Esophagus muscularis mucosa (tissue), 4 donors: Measurements from ENCODE around the gene SDK1. TPM values are rescaled to one million over a fixed set of nuclear protein-coding genes. Genes with fewer than 3 reads are reported as not detected.

Source experiments
- DNase-seq: peaks from one replicate; pipeline ENCODE4 v3.0.0-alpha.2; 2017; ENCODE audit errors: extremely low spot score
- H3K27ac ChIP-seq, 4 donors: fragments of 200-600 bp; sonication (generic); replicated peaks in 1 of 4; 1 replicate in 3 of 4; 2 replicates in 1 of 4; pipeline ENCODE4 v1.5.1; 2016 to 2019; ENCODE audit warnings: mild to moderate bottlenecking in 1 of 4
- H3K27me3 ChIP-seq, 4 donors: fragments of 200-600 bp; sonication (generic); one replicate each; pipeline versions ENCODE4 v1.5.1 to v1.6.0; 2016 to 2019
- H3K36me3 ChIP-seq, 4 donors: fragments of 200-600 bp; sonication (generic); one replicate each; pipeline ENCODE4 v1.5.1; 2016 to 2019
- H3K4me1 ChIP-seq, 4 donors: fragments of 200-600 bp; sonication (generic); one replicate each; pipeline ENCODE4 v1.5.1; 2016 to 2019
- H3K4me3 ChIP-seq, 4 donors: fragments of 200-600 bp; sonication (generic); 1 replicate in 2 of 4; 2 replicates in 2 of 4; pipeline ENCODE4 v1.5.1; 2016 to 2019; ENCODE audit warnings: mild to moderate bottlenecking in 4 of 4, moderate library complexity in 1 of 4
- H3K9me3 ChIP-seq, 4 donors: fragments of 200-600 bp; sonication (generic); 1 replicate in 3 of 4; 2 replicates in 1 of 4; pipeline ENCODE4 v1.5.1; 2016 to 2019
- CTCF ChIP-seq, 3 experiments: fragments of 200-600 bp in 2 of 3; fragments of 450-650 bp in 1 of 3; sonication (generic) in 2 of 3; IDR thresholded peaks; one replicate each; pipeline ENCODE4 v1.5.1; 2017 to 2019; ENCODE audit warnings: antibody characterized with exemption in 3 of 3, mild to moderate bottlenecking in 2 of 3, moderate library complexity in 1 of 3
- EP300 ChIP-seq: sonication (generic); formaldehyde crosslinking; IDR thresholded peaks from one replicate; pipeline ENCODE4 v1.6.1; 2017; ENCODE audit warnings: antibody characterized with exemption
- POLR2A ChIP-seq: fragments of 450-650 bp; IDR thresholded peaks from one replicate; pipeline ENCODE4 v1.6.1; 2017; ENCODE audit warnings: antibody characterized with exemption, moderate library complexity, mild to moderate bottlenecking, low read depth
- POLR2AphosphoS5 ChIP-seq, 2 donors: sonication (generic); formaldehyde crosslinking; IDR thresholded peaks; one replicate each; pipeline ENCODE4 v1.6.1; 2017; ENCODE audit warnings: antibody characterized with exemption in 2 of 2
- WGBS: methylation state at CpG from one replicate; pipeline ENCODE4 v1.1.5; 2018; 5-methylcytosine and 5-hydroxymethylcytosine counted together
- intact Hi-C: fragments of 100-400 bp; cut with DNase I; formaldehyde crosslinking; loops from one replicate; pipeline ENCODE4 v1.15.1; 2023
- total RNA-seq, 4 donors: library from RNA; depleted of rRNA; stranded (reverse); fragments of >200 nt; gene quantifications; one replicate each; pipeline versions ENCODE4 v1.1.0 to v1.2.1, GENCODE V29; 2016

The SDK1 gene
- total RNA-seq, 4 donors from 2014 or later = 7.8 to 18.6 (median 12.0) TPM

GRCh38 chr7:4037308-4037707, 736.3 kb downstream of the SDK1 start:
- Histone ChIP-seq H3K27me3 (no peaks in the 10 kb centered on the region), H3K36me3 (no peaks in the 10 kb centered on the region), H3K27ac (no peak overlapping the region), H3K4me1 (no peaks in the 10 kb centered on the region), H3K9me3 (no peaks in the 10 kb centered on the region), H3K4me3 (no peak overlapping the region)
- no peak for TF ChIP-seq POLR2AphosphoS5 (IDR thresholded peaks at IDR 0.05)
- TF ChIP-seq CTCF (IDR thresholded peaks at IDR 0.05) = no peak
- TF ChIP-seq POLR2A = no peak
- TF ChIP-seq EP300 = no peak
- 100% methylated on average over 4 of the region's 4 CpGs for WGBS
- intact Hi-C loops = no loop called here
- DNase-seq = peak; percentile 42

GRCh38 chr7:4037877-4038276, 736.8 kb downstream of the SDK1 start:
- Histone ChIP-seq H3K9me3 (no peaks in the 10 kb centered on the region), H3K27me3 (no peaks in the 10 kb centered on the region), H3K4me3 (no peak overlapping the region), H3K36me3 (no peaks in the 10 kb centered on the region), H3K4me1 (no peaks in the 10 kb centered on the region), H3K27ac (no peak overlapping the region)
- WGBS = 75% methylated on average over 4 of the region's 4 CpGs
- peak; percentile 53 for DNase-seq
- TF ChIP-seq CTCF (IDR thresholded peaks at IDR 0.05) (no peak), EP300 (no peak), POLR2A (no peak), POLR2AphosphoS5 (IDR thresholded peaks at IDR 0.05) (no peak)
- intact Hi-C loops = no loop called here

DNA sequence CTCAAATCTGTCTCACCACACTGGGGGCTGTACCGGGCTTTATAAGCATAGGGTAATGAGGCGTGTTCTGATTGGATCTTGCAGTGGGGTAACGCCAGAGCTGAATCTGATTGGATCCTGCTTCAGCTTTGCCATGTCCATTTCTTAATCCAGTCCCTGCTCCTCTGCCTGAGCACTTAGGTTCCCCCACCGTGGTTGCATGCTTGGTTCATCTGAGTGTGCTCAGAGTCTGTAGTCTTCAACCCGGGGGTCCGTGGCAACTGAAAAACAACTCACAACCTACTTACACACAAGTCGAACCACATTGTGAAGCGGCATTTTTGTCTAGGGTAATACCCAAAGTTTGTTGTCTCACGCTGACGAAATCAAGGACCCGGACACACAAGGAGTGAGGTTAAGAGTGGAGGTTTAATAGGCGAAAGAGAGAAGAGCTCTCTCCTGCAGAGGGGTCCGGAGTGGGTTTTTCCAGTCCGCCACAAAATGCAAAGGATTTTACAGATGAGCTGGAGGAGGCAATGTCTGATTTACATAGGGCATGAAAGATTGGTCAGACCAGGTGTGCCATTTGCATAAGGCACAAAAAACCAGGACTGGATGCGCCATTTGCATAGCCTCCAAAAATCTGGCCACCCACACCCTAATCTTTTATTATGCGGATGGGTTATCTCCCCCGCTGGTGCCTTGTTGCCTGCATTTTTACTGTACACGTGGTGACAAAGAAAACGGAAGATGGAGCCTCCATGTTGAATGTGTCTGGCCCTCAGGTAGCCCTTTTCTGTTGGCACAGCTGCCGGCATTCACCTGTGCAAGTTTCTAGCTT, 739.3 kb downstream of the SDK1 start:
- no peaks in the 10 kb centered on the region for H3K27me3 ChIP-seq
- intact Hi-C loops = no loop called here
- H3K36me3 ChIP-seq = no peaks in the 10 kb centered on the region
- H3K9me3 ChIP-seq = no peaks in the 10 kb centered on the region
- H3K27ac ChIP-seq = no peak overlapping the region
- TF ChIP-seq POLR2A = no peak
- no peak for TF ChIP-seq POLR2AphosphoS5 (IDR thresholded peaks at IDR 0.05)
- TF ChIP-seq EP300 = no peak
- TF ChIP-seq CTCF (IDR thresholded peaks at IDR 0.05) = no peak
- no peak for DNase-seq
- WGBS = 86% methylated on average over 20 of the region's 20 CpGs
- H3K4me3 ChIP-seq = no peak overlapping the region
- no peaks in the 10 kb centered on the region for H3K4me1 ChIP-seq

- intact Hi-C loops = no loop called here
- no peak for DNase-seq
- no peak overlapping the region for H3K27ac ChIP-seq
- H3K4me3 ChIP-seq = no peak overlapping the region
- no peaks in the 10 kb centered on the region for H3K9me3 ChIP-seq
- TF ChIP-seq POLR2A = no peak
- no peak for TF ChIP-seq EP300
- no peak for TF ChIP-seq POLR2AphosphoS5 (IDR thresholded peaks at IDR 0.05)
- no peak for TF ChIP-seq CTCF (IDR thresholded peaks at IDR 0.05)
- no peaks in the 10 kb centered on the region for H3K36me3 ChIP-seq
- no peaks in the 10 kb centered on the region for H3K4me1 ChIP-seq
- no peaks in the 10 kb centered on the region for H3K27me3 ChIP-seq
- WGBS = 70% methylated on average over 11 of the region's 11 CpGs
Observed at GRCh38 chr7:4042402-4043045, 741.5 kb downstream of the SDK1 start.
